Measurements from ENCODE around the gene ATP5PD. TPM values are rescaled to one million over a fixed set of nuclear protein-coding genes. Genes with fewer than 3 reads are reported as not detected.
A peak's percentile ranks its signal among the peaks of the same experiment; 100 is the strongest.
"Not testable (repeated sequence)": the region's sequence is repeated elsewhere in the genome, so short reads cannot be mapped to it uniquely, and the experiment has no call there.

The ATP5PD gene
- total RNA-seq, 6 experiments from 2014 or later = 362 to 410 (median 386) TPM

DNA sequence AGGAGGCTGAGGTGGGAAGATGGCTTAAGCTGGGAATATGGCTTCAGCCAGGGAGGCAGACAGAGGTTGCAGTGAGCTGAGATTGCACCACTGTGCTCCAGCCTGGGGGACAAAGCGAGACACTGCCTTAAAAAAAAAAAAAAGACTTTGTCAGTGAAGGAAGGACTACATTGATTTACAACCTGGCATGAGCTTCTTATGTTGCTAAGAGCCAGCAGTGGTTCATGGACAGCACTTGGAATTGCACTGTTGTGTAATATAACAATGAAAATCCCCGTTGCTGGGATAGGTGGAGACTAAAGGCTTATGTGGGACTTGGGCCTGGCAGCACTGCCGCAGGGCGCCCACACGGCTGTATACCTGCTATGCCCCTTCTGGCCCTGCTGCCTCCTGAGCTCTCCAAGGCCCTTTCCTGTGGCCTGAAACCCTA is 26.9 kb upstream of the ATP5PD start:
- no peak overlapping the region for H3K4me3 Mint-ChIP-seq
- no peak overlapping the region for H3K27ac Mint-ChIP-seq
- peaks cover 2% of the 10 kb centered on the region for H3K27me3 Mint-ChIP-seq (ENCODE audit: insufficient read depth)
- TF ChIP-seq CTCF (IDR thresholded peaks at IDR 0.05) = no peak
- peaks cover 8% of the 10 kb centered on the region for H3K4me1 Mint-ChIP-seq (ENCODE audit: low read depth)
- H3K36me3 Mint-ChIP-seq (ENCODE audit: low read depth) = no peaks in the 10 kb centered on the region
- DNase-seq = peak; percentile 14
- no peaks in the 10 kb centered on the region for H3K9me3 Mint-ChIP-seq

DNA sequence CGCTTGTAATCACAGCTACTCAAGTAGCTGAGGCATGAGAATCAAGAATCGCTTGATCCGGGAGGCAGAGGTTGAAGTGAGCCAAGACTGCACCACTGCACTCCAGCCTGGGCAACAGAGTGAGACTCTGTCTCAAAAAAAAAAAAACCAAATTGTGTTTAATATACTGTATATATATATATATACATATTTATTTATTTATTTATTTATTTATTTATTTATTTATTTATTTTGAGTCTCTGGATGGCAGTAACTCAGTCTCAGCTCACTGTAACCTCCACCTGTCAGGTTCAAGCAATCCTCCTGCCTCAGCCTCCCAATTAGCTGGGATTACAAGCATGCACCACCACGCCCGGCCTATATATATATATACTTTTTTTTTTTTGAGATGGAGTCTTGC is 26.1 kb upstream of the ATP5PD start:
- H3K36me3 Mint-ChIP-seq (ENCODE audit: low read depth); H3K27ac Mint-ChIP-seq; H3K27me3 Mint-ChIP-seq (ENCODE audit: insufficient read depth); H3K9me3 Mint-ChIP-seq; H3K4me1 Mint-ChIP-seq (ENCODE audit: low read depth); H3K4me3 Mint-ChIP-seq; DNase-seq: not testable (repeated sequence)

DNA sequence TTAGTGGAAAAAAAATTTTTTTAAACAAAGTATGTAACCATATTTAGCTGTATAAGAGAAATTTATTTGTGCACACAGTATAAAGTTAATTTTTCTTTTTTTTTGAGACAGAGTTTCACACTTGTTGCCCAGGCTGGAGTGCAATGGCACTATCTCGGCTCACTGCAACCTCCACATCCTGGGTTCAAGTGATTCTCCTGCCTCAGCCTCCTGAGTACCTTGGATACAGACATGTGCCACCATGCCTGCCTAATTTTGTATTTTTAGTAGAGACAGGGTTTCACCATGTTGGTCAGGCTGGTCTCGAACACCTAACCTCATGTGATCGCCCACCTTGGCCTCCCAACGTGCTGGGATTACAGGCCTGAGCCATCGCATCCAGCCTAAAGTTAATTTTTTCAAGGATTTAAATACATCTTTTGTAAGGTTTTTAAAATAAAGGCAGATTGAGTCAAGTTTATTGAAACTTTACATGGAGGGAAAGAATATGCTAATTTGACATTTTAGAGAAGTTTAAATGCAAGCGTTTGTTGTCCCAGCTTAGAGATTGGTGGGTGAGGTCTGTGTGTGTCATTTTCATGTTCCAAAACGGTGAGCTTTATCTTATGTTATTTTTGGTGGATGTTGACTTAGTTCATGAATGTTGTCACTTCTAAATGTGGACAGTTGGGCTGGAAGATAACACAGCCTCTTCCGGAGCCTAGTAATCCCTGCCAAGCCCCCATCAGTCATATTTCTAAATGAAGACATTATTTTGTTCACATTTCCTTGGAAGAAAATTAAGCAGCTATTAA is 24.9 kb upstream of the ATP5PD start:
- not testable (repeated sequence) for H3K27ac Mint-ChIP-seq; H3K4me1 Mint-ChIP-seq (ENCODE audit: low read depth); H3K36me3 Mint-ChIP-seq (ENCODE audit: low read depth); H3K27me3 Mint-ChIP-seq (ENCODE audit: insufficient read depth); H3K4me3 Mint-ChIP-seq; H3K9me3 Mint-ChIP-seq; DNase-seq

GRCh38 chr17:75069783-75070182 is 23.0 kb upstream of the ATP5PD start:
- Mint-ChIP-seq H3K27me3 (ENCODE audit: insufficient read depth) (peaks cover 2% of the 10 kb centered on the region), H3K4me1 (ENCODE audit: low read depth) (peaks cover 16% of the 10 kb centered on the region), H3K36me3 (ENCODE audit: low read depth) (peaks cover 6% of the 10 kb centered on the region; the same call in 1 of the 2 replicates), H3K4me3 (no peak overlapping the region), H3K9me3 (no peaks in the 10 kb centered on the region), H3K27ac (no peak overlapping the region)
- peak; percentile 55 for DNase-seq
- TF ChIP-seq CTCF (IDR thresholded peaks at IDR 0.05) = peak; percentile 69

DNA sequence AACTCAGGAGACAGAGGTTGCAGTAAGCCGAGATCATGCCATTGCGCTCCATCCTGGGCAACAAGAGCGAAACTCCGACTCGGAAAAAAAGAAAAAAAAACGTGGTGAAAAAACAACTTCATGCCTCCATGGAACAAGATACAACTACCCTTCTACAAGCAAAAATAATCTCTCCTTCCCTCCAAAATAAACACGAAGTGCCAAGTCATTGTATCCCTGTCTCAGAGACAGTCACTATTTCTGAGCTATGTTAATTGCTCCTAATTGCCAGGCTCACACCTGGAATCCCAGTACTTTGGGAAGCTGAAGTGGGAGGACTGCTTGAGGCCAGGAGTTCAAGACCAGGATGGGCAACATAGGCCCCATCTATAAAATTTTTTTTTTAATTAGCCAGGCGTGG is 22.0 kb upstream of the ATP5PD start:
- H3K4me1 Mint-ChIP-seq (ENCODE audit: low read depth) = peaks cover 16% of the 10 kb centered on the region
- no peak for DNase-seq
- peaks cover 2% of the 10 kb centered on the region for H3K27me3 Mint-ChIP-seq (ENCODE audit: insufficient read depth)
- peaks cover 6% of the 10 kb centered on the region; the same call in 1 of the 2 replicates for H3K36me3 Mint-ChIP-seq (ENCODE audit: low read depth)
- TF ChIP-seq CTCF (IDR thresholded peaks at IDR 0.05) = no peak
- no peak overlapping the region for H3K4me3 Mint-ChIP-seq
- no peaks in the 10 kb centered on the region for H3K9me3 Mint-ChIP-seq
- no peak overlapping the region for H3K27ac Mint-ChIP-seq

DNA sequence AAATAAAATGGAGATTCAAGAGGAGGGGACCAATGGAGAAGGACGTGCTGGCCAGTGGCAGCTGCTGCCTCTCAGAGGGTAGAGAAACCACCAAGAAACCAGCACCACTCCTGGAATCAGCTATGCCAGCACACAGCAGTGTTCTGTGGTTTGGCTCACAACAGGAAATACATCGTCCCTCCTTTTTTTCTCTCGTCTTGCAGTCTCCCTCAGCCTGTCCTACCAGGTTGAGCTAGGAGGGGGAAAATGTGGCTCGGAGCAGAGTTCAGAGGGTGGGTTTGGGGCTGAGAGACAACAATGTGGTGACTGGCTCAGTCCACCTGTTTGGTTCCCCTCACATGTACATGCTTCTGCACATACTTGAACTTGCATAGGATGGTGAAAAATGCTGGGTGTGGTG is 21.1 kb upstream of the ATP5PD start:
- no peak for TF ChIP-seq CTCF (IDR thresholded peaks at IDR 0.05)
- peaks cover 2% of the 10 kb centered on the region for H3K27me3 Mint-ChIP-seq (ENCODE audit: insufficient read depth)
- no peak overlapping the region; the same call in 1 of the 2 replicates for H3K27ac Mint-ChIP-seq
- no peak overlapping the region for H3K4me3 Mint-ChIP-seq
- DNase-seq = no peak
- H3K9me3 Mint-ChIP-seq = no peaks in the 10 kb centered on the region
- peaks cover 16% of the 10 kb centered on the region for H3K4me1 Mint-ChIP-seq (ENCODE audit: low read depth)
- peaks cover 6% of the 10 kb centered on the region; the same call in 1 of the 2 replicates for H3K36me3 Mint-ChIP-seq (ENCODE audit: low read depth)

Data from HFFc6 (cell line).